GM19438 (cell line): ENCODE data around the gene CD300LF.

Source experiments
- ATAC-seq: cut with Tn5 transposase; IDR thresholded peaks from one replicate; pipeline ENCODE4 v1.9.1; 2021; ENCODE audit warnings: low read depth; ENCODE audit not compliant: unreplicated experiment

The CD300LF gene

GRCh38 chr17:74730491-74731346 lies 18.0 kb upstream of the CD300LF start:
- ATAC-seq, result no peak

GRCh38 chr17:74729866-74730265 lies 17.1 kb upstream of the CD300LF start:
- ATAC-seq, result no peak

DNA sequence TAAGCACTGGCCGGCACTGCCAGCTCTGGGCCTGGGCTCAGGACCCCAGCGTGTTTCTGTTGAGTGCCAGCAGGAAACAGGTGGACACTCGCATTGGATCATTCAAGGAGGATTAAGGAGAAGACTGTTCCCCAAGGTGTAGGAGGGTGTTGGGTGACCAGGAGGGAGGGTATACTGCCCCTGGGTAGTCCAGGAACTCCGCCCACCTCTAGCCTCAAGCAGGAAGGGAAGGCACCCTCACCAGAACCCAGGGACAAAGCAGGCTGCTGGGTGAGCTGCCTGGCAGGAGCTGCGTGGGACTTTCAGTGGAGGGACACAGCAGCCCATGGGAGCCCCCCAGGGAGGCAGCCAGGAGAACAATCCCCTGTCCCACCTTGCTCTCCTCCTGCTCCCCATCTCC lies 16.6 kb upstream of the CD300LF start:
- no peak for ATAC-seq

- ATAC-seq, result no peak
These were observed 16.0 kb upstream of the CD300LF start for GRCh38 chr17:74728702-74729075.

- no peak for ATAC-seq
These were observed 15.4 kb upstream of the CD300LF start for GRCh38 chr17:74728033-74728701.

- no peak for ATAC-seq
These were observed 12.4 kb upstream of the CD300LF start for GRCh38 chr17:74725111-74725510.

- ATAC-seq, result no peak
These were observed 11.2 kb upstream of the CD300LF start for GRCh38 chr17:74723891-74724290.

GRCh38 chr17:74722782-74723181 lies 10.1 kb upstream of the CD300LF start:
- ATAC-seq, result no peak

- no peak for ATAC-seq
These were observed 7.8 kb upstream of the CD300LF start for GRCh38 chr17:74720506-74720905.

- ATAC-seq, result no peak
These were observed 2.4 kb upstream of the CD300LF start for GRCh38 chr17:74715144-74715543.

DNA sequence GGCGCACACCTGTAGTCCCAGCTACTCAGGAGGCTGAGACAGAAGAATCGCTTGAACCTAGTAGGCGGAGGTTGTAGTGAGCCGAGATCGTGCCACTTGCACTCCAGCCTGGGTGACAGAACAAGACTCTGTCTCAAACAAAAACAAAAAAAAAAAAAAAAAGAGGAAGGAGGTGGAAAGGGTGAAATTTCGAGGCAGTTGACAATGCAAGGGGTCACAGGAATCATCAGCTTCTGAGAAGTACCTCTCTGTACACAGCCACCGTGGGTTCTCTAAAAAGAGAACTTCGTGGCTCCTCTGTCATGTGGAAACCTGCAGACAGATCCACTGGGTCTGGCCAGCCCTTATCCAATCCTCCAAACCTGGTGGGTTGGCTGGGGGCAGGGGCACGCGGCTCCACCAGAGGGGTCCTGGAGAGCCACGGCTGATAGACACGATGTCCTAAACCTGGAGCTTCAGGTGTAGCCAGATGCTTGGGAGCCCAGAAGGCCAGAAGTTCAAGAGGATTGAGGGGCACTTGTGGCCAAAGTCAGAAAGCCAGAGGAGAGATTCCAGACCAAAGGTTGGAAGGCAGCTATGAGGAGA lies 540 bp upstream of the CD300LF start:
- ATAC-seq, result no peak

- ATAC-seq, result no peak
These were observed 422 bp downstream of the CD300LF start for GRCh38 chr17:74712301-74712700.

DNA sequence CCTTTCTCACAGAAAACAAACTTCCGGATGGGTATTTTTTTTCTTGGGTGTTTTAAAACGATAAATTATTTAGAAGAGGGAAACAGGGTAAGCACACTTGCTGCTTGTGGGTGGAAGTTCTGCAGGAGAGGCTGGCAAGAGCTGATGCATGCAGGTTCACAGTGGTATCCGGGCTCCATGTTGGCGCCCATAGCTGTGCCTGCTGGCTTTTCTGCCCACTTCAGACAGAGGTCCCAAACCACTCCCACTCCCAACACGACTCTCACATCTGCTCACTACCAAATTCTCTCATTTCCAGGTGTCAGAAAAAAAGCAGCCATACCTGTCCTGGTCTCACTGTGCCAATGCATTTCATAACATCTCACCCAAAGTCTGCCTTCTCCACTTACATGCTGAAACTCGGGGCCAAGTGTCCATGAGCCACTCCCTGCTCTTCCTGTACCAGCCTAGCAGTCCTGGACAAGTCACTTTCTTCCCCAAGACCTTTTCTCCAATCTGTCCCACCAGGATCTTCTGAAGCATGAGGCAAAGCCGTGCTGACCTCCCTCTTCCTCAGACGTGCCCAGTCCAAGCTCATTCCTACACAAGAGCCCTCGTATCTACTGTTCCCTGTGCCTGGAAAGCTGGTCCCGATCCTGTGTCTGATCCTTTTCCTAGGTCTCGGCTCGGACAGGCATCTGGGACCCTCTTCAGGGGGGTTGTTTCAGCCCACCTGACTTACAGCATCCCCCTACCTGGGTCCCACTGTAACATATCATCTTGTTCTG lies 1.5 kb downstream of the CD300LF start:
- no peak for ATAC-seq

- ATAC-seq, result no peak
These were observed 8.2 kb downstream of the CD300LF start for GRCh38 chr17:74704544-74704943.

DNA sequence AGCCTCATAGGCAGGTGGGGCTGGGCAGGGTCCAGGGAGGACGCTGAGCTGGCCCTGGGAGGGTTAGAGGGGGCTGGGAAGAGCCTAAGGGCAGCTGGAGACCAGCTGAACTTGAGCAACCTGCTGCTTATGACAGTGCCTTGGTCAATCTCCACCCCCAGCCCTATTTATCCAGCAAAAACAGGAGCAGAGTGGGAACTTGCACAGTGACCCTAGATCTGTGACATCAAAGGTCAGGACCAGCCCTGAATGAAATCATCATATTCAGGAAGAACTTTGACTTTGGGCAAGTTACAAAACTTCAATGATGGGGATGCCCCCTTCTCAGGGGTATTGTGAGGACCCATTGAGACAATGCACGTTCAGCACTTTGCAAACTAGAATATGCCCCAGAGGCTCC lies 9.4 kb downstream of the CD300LF start:
- no peak for ATAC-seq

DNA sequence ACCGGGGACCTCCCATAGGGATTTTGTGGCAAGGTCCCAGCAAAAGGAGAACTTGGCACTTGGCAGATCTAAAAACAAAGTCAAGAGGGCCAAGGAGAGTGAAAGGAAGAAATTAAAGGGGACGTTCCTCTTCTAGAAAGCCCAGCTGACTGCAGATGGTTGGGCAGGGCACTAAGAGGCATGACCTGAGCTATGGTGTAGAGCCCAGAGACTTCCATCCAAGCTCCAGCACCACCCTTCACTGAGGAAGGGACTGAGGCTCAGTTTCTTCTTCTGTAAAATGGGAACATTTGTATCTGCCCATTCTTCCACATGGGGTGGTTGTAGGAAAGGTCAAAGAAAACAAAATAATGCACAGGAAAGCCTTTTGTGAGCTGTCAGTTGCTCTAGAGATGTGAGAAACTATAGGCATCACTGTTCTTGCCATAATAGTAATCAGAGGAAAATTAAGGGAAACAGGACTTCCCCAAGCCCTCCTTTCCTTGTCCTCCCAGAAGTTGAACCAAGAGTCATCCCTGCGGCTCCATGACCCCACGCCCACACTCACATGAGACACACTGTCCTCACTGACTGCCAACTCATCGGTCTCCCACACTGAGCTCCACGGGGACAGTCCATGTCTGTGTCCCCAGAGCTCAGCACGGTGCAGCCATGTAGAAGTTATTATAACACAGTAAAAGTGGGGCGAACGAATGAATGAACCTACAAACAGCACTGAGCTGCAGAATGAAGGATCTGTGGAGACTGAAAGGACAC lies 10.4 kb downstream of the CD300LF start:
- ATAC-seq, result no peak

GRCh38 chr17:74699236-74699635 lies 13.5 kb downstream of the CD300LF start:
- ATAC-seq, result no peak

DNA sequence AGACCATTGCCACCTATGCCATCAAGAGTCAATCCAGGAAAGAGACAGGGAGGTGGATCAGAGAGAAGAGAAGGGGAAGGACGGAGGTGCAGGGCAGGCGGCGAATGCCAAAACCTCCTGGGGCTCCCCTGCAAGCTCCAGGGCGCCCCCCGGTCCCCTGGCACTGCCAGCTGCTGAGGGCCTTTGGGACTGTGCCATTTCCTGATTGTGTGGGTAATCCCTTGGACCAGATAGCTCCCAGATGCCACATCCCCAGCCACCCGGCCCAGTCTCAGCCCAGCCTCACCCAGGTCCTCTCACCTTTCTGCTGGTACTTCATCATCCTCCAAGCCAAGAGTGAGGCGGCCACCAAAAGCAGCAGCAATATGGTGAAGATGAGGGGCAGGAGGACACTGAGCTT lies 14.7 kb downstream of the CD300LF start:
- no peak for ATAC-seq

DNA sequence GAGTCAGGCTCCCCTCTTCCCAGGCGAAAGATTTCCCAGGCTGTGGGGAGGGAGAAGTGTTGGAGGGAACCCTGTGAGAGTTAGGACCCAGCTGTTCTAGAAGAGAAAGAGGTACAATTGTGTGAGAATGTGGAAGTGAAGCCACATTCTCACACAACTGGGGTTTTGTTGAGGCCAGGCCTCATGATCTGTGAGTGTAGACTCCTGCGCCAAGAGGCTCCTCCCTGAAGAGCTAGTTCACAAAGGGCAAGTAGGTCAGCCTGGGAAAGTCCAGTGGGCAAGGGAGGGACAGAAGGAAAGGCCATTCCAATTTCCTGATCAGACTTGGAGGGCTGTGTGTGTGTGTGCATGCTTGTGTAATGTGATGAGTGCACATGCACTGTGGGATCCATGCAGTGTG lies 15.2 kb downstream of the CD300LF start:
- ATAC-seq, result no peak

DNA sequence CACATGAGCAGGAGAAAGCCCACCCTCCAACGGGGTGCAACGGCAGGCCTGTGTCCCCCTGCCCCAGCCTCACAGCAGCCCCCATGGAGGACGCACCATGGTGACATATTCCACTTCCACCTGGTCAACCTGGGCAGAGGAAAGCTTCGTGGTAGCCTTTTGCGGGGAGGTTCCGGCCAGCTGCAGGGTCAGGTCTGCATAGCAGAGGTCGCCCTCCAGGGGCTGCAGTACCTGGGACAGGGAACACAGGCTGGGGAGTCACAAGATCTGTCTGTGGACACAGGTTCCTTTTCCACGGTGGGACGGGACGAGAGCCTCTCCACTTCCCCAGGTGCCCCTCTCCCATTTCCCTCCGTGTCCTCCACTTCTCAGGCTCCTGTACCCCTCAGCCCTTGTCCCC lies 17.1 kb downstream of the CD300LF start:
- no peak for ATAC-seq
